Lung microvascular endothelial cell (primary cell): ENCODE measurements around the gene TPMT. TPM values are rescaled to one million over a fixed set of nuclear protein-coding genes. Genes with fewer than 3 reads are reported as not detected.
A peak's percentile ranks its signal among the peaks of the same experiment; 100 is the strongest.
"Not testable (repeated sequence)": the region's sequence is repeated elsewhere in the genome, so short reads cannot be mapped to it uniquely, and the experiment has no call there.

Experiments used
- DNase-seq, 2 donors: peaks; one replicate each; pipeline versions ENCODE4 v3.0.0 to v3.0.0-alpha.2; 2010; ENCODE audit warnings: low read depth in 2 of 2
- total RNA-seq: library from RNA; depleted of rRNA; stranded (reverse); fragments of >200 nt; gene quantifications from 2 replicates; pipeline ENCODE4 v1.2.1, GENCODE V29; 2014

The TPMT gene
- total RNA-seq, 1 donor from 2014 or later = 10.1 TPM

GRCh38 chr6:18155864-18156421, 1.1 kb upstream of the TPMT start:
- peak; percentile 36 to 52 for DNase-seq

GRCh38 chr6:18155150-18155863, 430 bp upstream of the TPMT start, which contains the start of gene KDM1B:
TSS of gene KDM1B (plus strand) at chr6:18155422. CDS start at chr6:18159896, 4,474 bp downstream.
- peak; percentile 99 for DNase-seq

GRCh38 chr6:18153311-18153703, 1.6 kb downstream of the TPMT start:
- no peak for DNase-seq

- no peak for DNase-seq
Observed at GRCh38 chr6:18151801-18152200, 3.1 kb downstream of the TPMT start.

- DNase-seq = not testable (repeated sequence)
Observed at GRCh38 chr6:18151391-18151790, 3.5 kb downstream of the TPMT start.

GRCh38 chr6:18148304-18149025, 6.4 kb downstream of the TPMT start:
- peak in 1 of 2 donors; percentile 59 for DNase-seq

- DNase-seq = no peak
Observed at GRCh38 chr6:18147616-18148015, 7.3 kb downstream of the TPMT start.

- DNase-seq = no peak
Observed at GRCh38 chr6:18147160-18147559, 7.7 kb downstream of the TPMT start.

- DNase-seq = no peak
Observed at GRCh38 chr6:18142591-18142861, 12.4 kb downstream of the TPMT start.

- DNase-seq = no peak
Observed at GRCh38 chr6:18141805-18142590, 12.9 kb downstream of the TPMT start.

GRCh38 chr6:18139935-18140621, 14.8 kb downstream of the TPMT start:
- no peak for DNase-seq

GRCh38 chr6:18138906-18139305, 16.0 kb downstream of the TPMT start:
- no peak for DNase-seq

GRCh38 chr6:18136260-18136659, 18.6 kb downstream of the TPMT start:
- DNase-seq = no peak

GRCh38 chr6:18135171-18135570, 19.7 kb downstream of the TPMT start:
- no peak for DNase-seq

GRCh38 chr6:18132346-18132745, 22.5 kb downstream of the TPMT start:
- DNase-seq = no peak

- DNase-seq = peak in 1 of 2 donors; percentile 9
Observed at GRCh38 chr6:18126121-18126520, 28.8 kb downstream of the TPMT start.

- peak; percentile 91 to 95 for DNase-seq
Observed at GRCh38 chr6:18122128-18123093, 32.5 kb downstream of the TPMT start, which contains the start of gene NHLRC1. TSS of gene NHLRC1 (minus strand) at chr6:18122677. CDS start at chr6:18122606, 71 bp downstream.

- no peak for DNase-seq
Observed at GRCh38 chr6:18121580-18122127, 33.2 kb downstream of the TPMT start.

- no peak for DNase-seq
Observed at GRCh38 chr6:18119236-18119635, 35.6 kb downstream of the TPMT start.

GRCh38 chr6:18118330-18118729, 36.5 kb downstream of the TPMT start:
- no peak for DNase-seq
